HG02870 (cell line): ENCODE data around the gene PRKAG2.
"Not testable (repeated sequence)": the region's sequence is repeated elsewhere in the genome, so short reads cannot be mapped to it uniquely, and the experiment has no call there.

Experiments used
- ATAC-seq: cut with Tn5 transposase; IDR thresholded peaks from one replicate; pipeline ENCODE4 v1.9.1; 2021; ENCODE audit warnings: mild to moderate bottlenecking, moderate library complexity; ENCODE audit not compliant: unreplicated experiment

Gene PRKAG2

DNA sequence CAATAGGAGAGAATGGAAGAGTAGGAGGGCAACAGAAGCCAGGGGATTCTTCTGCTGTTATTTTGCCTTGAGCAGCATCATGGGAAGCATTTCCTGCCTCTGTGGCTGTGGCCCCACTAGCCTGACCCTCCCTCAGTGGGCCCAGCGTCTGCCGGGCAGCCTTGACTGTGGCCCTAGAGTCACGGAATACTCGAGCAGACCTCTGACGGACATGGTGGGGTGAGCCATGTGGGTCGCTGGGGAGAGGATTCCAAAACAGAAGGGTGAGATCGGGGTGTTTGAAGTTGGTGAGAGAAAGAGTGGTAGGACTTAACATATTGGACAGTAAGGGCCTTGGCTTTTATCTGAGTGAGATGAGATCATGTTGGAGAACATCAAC, 8.3 kb upstream of the PRKAG2 start:
- no peak for ATAC-seq

DNA sequence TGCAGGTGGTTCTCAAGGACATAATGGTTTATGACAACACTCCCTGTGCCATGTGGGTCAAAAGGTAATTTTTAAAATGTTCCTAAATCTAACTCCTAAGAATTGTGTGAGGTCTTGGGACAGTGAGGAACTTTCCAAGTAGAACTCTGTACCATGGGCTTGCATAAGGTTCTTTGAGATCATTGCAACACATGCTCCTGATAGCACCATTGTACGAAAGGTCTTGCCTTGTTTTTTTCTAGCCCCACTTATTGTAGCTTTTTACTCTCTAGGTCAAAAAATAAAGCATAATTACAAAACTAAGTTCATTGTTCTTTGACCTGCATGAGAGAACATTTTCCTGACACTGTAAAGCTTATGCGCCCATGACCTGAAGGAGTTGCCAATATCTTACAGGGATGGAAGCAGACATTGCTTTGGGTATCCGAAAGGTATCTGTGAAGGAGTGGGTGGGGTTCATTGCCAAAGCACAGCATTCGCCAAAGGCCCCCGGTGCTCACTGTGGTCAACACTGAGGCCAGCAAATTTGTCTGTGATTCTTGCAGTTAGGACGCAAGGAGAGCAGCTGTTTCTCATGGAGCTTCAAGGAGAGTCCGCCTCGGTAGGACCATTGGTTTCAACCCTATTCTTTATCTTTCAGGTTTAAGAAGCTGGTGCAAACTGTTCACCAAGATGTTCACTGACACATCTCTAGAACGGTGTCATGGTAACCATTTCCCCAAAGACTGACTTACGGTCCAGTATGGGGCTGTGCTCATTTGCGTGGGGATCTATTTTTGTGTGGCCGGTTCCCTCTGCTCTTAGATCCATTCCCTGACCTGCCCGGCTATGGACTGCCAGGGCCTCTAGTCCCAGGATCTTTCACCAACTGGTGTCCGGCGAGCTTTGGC, 7.6 kb upstream of the PRKAG2 start:
- ATAC-seq = peak; percentile 97

DNA sequence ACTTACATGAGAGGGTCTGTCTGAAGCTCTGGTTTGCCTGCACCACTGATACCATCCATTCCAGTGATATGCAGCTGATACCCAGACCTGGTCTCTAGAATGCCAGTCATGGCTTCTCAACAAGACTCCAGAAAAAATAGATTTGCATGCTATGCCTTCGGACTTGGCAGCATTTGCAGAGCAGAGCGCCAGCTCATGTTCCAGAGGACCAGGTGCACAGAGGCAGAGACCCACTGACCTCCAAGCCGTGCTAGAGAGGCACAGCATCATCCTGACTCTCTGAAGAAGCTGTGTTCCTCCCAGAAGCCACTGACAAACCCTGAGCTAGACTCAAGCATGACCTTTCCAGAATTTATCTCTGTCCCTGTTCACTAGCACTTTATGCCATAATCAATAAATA, 6.9 kb upstream of the PRKAG2 start:
- ATAC-seq = no peak

DNA sequence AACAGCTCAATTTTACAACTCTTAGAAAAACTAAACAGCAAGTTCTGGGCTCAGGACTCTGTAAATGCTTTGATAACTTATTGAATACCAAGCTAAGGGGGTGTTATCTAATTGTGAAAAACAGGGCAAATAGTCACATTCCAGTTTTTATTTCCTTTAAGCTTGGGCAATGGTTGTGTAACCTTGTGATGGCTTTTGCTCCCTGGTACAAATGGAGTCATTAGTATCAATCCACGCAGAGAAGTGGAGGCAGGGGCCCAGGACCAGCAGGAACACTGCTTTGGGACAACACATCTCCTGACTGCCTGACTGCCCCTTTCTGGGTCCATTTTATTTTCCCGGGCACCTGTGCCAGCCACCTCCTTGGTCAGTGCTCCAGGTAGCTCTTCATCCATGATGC, 5.8 kb upstream of the PRKAG2 start:
- no peak for ATAC-seq

DNA sequence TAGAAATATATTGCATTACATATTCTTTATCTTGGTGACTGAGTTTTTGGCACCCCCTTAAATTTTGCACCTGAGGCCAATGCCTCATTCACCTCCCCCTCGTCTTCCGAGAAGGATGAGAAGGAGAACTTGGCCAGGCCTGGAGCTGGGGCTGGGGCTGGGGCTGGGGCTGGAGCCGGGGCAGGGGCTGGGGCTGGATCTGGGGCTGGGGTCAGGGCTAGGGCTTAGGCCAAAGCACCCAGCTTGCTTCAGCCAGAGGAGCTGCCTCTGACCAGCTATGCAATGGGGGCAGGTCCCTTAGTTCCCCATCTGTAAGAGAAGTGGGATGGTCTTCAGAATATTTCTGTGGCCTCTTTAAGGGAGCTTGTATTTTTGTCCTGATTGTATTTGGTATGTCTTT, 3.8 kb upstream of the PRKAG2 start:
- ATAC-seq = no peak

DNA sequence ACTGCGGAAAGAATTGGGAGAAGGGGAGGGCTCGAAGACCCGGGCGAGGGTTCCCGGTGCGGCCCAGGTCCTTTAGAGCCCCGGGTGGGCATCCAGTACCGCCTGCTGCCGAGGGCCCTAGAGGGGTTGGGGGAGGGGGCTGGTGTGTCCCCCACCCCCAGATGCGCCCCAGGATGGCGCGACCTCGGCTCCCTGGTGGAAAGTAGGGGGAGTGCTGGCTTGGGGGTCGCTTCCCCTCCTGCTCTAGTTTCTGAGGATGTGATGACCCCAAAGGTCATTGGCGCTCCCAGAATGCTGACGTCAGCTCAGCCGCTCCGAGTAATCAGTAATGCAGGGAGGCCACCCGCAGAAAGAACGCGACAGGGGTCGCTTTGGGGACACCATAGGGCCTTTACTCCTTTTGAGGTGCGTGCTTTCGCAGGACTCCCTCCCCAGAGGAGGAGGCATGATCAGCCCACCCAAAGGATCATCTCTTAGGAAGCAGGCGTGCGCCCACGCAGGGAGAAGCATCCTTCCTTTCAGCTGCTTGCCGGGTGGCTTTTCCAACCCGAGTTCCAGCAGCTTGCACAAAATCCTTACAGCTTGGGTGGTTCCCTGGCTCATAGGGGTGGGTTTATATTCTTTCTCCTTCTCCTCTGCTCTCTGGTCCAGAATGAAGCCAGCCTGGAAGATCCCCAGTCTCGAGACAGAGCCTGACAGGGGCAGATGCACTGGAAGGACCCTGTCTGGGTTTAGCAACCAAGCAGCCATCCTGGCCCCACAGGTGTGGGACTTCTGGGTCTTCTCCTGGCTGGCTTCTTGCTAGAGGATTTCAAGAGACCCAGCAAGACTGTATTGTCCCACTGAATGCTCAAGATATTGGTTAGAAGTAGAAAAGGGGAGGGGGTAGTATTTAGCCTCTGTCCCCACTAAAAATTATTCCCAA, 1.3 kb upstream of the PRKAG2 start:
- no peak for ATAC-seq

DNA sequence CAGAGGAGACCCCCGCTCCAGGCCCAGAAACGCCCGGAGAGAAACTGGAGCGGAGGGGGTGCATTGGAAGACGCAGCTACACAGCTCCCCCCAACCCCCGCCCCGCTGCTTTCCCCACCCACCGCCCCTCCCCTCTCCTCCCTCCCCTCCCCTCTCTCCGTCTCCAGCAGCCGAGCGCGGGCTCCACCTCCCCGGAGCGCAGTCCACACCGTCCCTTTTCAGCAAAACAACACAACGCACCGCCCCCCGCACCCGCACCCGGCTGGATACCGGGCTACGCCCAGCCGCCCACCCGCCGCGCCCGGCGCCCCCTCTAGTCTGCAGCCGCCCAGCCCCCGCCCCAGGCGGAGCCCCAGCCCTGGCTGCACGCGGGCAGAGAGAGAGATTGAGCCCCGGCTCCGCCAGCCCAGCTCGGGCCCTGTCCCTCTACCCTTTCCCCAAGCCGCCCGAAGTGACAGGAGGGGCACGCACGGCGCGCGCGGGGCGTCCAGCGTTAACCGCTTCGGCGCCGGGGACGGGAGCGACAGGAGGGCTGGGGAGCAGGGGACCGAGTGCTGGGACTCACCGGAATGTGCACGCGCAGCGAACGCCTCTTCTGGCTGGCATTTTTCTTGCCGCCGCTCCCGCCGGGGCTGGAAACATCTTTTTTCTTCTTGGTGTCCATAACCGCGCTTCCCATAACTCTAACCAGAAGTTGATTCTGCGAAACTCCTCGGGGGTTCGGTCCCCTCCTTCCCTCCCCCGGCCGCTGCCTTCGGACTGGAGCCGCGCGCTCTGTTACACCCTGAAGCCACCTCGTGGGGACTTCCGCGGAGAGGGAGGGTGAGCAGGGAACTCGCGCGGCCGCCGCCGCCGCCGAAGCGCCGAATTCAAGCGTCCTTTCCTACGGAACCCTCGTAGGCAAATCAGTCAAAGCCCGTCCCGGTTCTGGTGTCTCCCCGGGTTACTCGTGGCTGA, 695 bp downstream of the PRKAG2 start:
- peak; percentile 34 for ATAC-seq

DNA sequence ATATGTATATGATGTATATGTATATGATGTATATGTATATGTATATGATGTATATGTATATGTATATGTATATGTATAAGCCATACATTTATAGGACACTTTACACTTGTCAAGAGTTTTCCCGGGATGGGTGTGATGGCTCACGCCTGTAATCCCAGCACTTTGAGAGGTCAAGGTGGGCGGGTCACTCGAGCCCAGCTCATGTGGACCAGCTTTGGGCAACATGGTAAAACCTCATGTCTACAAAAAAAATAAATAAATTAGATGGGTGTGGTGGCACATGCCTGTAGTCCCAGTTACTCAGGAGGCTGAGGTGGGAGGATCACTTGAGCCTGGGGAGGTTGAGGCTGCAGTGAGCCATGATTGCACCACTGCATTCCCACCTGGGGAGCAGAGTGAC, 2.4 kb downstream of the PRKAG2 start:
- ATAC-seq = not testable (repeated sequence)

DNA sequence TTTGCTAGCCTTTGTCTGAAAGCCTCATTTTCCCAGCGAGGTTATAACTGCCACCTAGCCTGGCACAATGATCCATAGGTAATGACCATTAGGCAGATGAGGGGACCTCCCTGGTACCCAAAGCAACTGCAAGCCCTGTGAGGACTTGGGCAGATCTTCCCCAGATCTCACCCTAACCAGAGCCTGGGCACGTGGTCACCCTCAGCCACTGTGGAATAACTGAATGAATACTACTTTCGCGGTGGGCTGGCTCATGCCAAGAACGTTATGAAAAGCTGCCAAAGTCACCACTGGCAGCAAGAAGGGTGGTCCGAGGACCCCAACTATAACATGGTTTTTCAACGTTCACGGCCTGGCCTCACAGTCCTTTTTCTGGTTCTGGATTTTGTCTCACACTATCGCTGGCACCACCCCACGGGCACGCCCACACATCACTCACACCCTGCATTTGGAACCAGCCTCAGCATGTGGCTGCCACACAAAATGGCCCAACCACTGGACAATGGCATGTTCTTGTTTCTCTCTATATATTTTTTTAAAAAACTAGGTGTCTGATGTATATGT, 3.4 kb downstream of the PRKAG2 start:
- ATAC-seq = no peak

DNA sequence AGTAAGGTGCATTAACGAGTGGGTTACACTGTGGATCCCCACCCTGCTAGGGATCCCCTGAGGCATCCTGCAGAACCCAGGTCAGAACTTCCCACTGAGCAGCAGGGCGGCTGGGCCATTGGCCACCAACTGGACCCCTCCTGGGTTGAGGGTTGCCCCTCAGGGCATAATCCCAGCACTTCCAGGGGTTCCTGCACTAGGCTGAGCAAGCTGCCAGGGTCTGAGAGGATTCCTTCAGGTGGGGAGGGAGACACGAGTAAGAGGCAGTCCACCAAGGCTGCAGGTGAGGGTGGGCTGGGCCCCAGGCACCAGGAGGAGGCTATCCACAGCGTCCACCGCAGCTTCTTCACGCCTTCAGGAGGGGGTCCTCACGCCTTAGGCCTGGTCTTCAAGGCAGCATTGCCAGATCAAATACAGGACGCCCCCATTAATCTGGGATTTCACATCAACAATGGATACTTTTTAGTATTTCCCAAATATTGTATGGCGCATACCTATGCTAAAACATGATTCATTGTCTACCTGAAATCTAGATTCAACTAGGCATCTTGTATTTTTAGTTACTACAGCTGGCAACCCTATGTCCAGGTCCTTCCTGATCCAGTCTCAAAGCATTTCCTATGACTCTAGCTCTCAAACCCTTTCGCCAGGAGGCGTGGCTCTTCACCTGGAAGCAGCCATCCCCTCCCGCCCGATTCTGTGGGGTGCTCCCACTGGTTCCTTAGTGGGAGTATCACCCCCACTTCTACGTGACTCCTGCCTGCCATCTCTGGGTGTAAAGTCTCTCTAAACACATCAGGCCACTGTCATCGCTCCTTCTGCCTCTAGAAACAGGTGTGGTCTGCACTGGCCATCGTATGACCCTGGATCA, 4.1 kb downstream of the PRKAG2 start:
- no peak for ATAC-seq

DNA sequence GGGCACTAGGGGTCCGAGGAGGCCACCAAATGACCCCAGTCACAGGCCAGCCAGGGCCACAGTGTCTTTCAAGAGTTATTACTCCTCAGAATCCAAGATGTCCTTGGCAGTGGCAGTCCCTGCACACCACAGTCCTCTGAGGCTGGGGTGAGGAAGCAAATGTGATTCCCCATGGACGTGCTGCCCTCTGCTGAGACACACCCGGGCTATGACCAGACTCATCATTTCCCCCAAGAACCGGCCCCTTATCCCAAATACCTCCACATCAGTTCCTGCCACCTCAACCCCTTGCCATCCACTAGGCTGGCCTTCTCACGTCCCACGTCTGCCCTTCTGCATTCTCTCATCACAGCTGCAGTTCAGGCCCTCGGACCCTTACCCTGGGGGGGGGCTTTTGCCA, 5.0 kb downstream of the PRKAG2 start:
- ATAC-seq = no peak

DNA sequence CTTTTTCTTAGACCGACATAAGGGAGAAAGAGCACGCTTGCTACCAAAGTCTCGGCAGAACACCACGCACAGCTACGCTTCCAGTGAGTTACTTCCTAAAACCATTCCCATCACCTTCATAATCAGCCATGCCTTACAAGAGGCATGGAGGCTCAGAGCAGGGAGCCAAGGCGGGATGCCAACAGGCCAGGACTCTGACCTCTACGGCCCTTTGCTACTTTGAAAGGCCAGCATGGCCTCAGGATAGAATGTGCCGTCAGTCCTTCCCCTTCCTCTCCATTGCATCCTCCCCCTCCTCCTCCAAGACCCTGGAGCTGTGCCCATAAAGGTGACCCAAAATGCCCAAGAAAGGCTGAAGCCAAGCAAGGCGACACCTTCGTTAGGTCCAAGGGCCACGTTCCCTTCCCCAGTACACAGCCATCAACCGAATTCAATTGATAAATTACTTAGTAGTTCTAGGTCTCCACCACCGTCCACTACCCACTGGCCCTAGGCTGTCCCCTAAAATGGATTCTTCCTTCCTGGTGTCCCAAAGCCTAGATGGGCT, 5.7 kb downstream of the PRKAG2 start:
- no peak for ATAC-seq

DNA sequence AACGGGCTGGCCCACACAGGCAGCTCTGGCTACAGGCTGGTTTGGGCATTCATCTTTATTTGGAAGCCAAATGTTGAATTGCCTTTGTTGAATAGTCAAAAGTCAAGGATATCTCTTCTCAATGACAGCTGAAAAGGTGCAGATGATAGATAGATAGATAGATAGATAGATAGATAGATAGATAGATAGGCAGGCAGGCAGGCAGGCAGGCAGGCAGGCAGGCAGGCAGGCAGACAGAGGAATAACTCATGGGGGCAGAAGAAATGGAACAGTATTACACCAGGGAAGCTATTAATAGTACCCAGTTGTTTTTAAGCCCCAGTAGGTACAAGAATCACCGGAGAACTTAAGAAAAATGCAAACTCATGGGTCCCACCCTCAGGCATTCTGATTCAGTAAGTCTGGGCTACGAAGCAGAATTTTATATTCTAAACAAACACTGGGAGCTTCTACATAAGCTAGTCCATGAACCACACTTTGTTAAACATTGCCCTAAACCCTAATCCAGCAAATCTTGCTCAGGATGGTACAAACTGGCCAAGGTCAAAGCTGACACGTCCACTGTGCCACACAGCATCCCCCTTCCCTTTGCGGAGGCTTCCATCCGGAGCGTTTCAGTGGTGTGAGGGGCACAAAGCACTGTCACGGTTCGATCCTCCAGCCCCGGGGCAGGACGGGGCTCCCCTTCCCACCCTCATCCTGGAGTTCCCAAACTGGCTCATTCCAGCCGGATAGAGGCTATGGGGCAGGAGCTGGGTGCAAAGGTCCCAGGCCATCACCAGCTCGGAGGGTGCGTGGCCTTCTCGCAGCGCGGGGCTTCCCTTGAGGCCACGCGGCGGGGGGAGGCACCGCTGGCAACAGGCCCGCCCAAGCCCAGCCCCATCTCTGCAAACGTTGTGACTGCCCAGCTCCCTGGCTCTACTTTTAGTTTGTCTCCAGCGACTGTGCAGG, 6.7 kb downstream of the PRKAG2 start:
- no peak for ATAC-seq

DNA sequence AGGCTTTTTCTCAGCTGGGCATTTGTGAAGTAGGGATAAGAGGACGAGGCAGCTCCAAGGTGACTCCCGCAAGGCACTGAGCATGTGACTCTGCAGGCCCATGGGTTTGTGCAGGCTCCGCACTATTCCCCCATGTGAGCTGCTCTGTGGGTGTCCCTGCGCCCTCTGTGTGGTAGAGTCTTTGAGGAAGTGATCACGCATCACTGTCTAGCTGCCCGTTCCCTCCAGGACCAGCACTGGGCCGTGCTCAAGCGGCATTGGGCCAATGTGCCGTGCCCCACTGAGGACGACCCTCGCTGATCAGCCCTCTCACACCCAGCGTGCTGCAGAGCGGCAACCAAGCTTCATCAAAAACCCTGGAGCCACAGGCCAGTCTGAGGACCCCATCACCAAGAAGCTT, 7.5 kb downstream of the PRKAG2 start:
- no peak for ATAC-seq

DNA sequence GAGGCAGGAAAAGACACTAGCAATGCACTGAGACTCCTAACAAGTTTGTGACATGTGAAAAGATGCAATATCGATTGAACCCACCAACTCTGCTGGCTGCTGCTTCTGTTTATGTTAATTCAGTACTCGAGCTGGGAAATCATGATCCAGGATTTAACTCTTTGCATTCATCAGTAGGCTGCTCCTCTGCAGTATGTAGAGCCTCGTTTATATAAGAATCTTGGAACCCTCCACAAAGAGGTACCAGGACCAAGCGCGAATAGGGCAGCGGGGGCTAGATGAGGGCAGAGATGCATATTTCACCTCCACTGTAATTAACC, 7.8 kb downstream of the PRKAG2 start:
- ATAC-seq = no peak

DNA sequence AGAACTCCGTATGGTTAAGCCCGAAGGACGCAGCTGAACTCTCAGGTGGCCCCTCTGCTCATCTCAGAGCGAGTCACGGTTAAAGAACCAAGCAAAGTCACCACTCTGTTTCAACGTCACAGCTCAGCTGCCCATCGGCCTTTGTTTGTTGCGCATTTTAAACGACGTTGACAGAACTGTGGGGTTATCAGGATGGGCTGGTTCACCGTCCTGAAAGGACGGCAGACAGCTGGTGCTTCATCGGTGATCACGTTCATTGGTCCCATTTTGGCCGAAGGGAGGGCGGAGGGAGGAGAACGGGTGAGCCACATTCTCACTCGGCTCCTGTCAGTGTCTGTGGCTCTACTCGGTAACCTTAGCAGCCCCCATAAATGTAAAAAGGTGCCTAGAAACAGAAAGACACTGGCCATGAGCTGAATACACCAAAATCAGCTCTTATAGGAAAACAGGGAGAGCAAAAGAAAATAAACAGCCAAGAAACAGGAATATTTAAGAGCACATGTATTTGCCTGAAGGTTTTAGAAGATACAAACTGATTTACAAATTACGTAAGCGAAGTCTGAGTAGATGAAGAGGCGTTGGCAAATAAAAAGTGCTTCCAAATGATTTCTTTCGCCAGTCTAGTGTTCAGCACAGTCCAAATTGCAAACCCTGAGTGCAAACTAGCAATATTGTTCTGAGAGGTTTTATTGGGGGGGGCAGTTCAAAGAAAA, 8.4 kb downstream of the PRKAG2 start:
- no peak for ATAC-seq

DNA sequence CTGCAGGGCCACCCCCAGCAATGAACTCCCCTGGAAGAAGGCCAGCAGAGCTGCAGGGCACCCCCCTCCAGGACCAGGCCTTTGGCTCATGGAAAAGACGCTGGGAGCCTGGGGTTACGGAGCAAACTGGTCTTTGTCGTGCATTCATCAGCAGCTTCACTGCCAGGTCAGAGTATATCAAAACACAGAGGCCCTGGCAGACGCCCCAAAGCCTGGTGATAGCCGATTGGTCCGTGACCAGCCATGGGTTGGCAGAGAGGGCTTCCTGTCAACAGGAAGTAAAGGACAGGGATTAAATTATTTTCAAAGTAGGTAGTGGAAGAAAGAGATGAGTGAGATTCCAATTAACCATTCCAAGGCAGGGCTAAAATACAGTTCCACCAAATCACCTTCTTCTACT, 9.0 kb downstream of the PRKAG2 start:
- ATAC-seq = no peak
